Neural cell (in vitro differentiated cells): ENCODE data around the gene CTDP1. TPM values are rescaled to one million over a fixed set of nuclear protein-coding genes. Genes with fewer than 3 reads are reported as not detected.

ENCODE experiments used
- H2AFZ ChIP-seq: fragments of 200-600, 300-800 bp; sonication (generic), shearing (Covaris generic); 2 replicates; pipeline ENCODE4 v1.6.0; 2014; ENCODE audit warnings: low read depth, mild to moderate bottlenecking, antibody characterized with exemption, low read length, moderate library complexity
- H3F3A ChIP-seq: fragments of 200-600 bp; shearing (Covaris generic); 2 replicates; pipeline ENCODE4 v1.6.1; 2016; ENCODE audit warnings: mild to moderate bottlenecking, moderate library complexity, mixed read lengths, antibody characterized with exemption, low read length; ENCODE audit not compliant: insufficient read depth, poor library complexity, severe bottlenecking
- H3K27ac ChIP-seq: fragments of 200-600, 300-800 bp; sonication (generic), shearing (Covaris generic); 2 replicates; pipeline ENCODE4 v1.5.1; 2014; ENCODE audit warnings: mild to moderate bottlenecking, low read length, moderate library complexity
- H3K27me3 ChIP-seq: fragments of 300-800, 200-600 bp; sonication (generic), shearing (Covaris generic); 2 replicates; pipeline ENCODE4 v1.6.0; 2014; ENCODE audit warnings: mild to moderate bottlenecking, low read depth, low read length, moderate library complexity; ENCODE audit not compliant: insufficient read depth
- H3K36me3 ChIP-seq: fragments of 300-800, 200-600 bp; sonication (generic), shearing (Covaris generic); 2 replicates; pipeline ENCODE4 v1.5.1; 2014; ENCODE audit warnings: mild to moderate bottlenecking, antibody characterized with exemption, low read length, moderate library complexity; ENCODE audit not compliant: insufficient read depth
- H3K4me2 ChIP-seq: fragments of 300-800, 200-600 bp; sonication (generic), shearing (Covaris generic); 2 replicates; pipeline ENCODE4 v1.6.0; 2014; ENCODE audit warnings: mild to moderate bottlenecking, low read length
- H3K4me3 ChIP-seq: fragments of 300-800, 200-600 bp; sonication (generic), shearing (Covaris generic); 2 replicates; pipeline ENCODE4 v1.5.1; 2014; ENCODE audit warnings: mild to moderate bottlenecking, low read length, moderate library complexity
- H3K79me2 ChIP-seq: fragments of 200-600 bp; shearing (Covaris generic); replicated peaks from 2 replicates; pipeline ENCODE4 v1.6.0; 2014; ENCODE audit warnings: mild to moderate bottlenecking, low read length, moderate library complexity; ENCODE audit not compliant: insufficient read depth
- H3K9ac ChIP-seq: fragments of 300-800, 200-600 bp; sonication (generic), shearing (Covaris generic); 2 replicates; pipeline ENCODE4 v1.6.1; 2016; ENCODE audit warnings: mild to moderate bottlenecking, low read length, mixed read lengths
- H3K9me2 ChIP-seq: fragments of 200-600 bp; shearing (Covaris generic); 2 replicates; pipeline ENCODE4 v1.6.1; 2016; ENCODE audit warnings: mild to moderate bottlenecking, low read length, mixed read lengths; ENCODE audit not compliant: insufficient read depth
- H3K9me3 ChIP-seq: fragments of 200-600, 300-800 bp; sonication (generic), shearing (Covaris generic); 2 replicates; pipeline ENCODE4 v1.6.1; 2016; ENCODE audit warnings: mild to moderate bottlenecking, mixed run types, low read length, moderate library complexity, mixed read lengths
- H4K20me1 ChIP-seq: fragments of 200-600 bp; shearing (Covaris generic); 2 replicates; pipeline ENCODE4 v1.6.1; 2016; ENCODE audit warnings: mild to moderate bottlenecking, mixed run types; ENCODE audit not compliant: insufficient read depth
- EP300 ChIP-seq: fragments of 450-650 bp; conservative IDR thresholded peaks from 2 replicates; pipeline ENCODE4 v1.6.1; 2014; ENCODE audit warnings: antibody characterized with exemption, mild to moderate bottlenecking, moderate library complexity; ENCODE audit not compliant: poor library complexity, severe bottlenecking
- EZH2 ChIP-seq: fragments of 200-600, 300-800 bp; shearing (Covaris generic), sonication (generic); IDR thresholded peaks from 2 replicates; pipeline ENCODE4 v1.6.1; 2014; ENCODE audit warnings: antibody characterized with exemption, low read length, borderline replicate concordance, mild to moderate bottlenecking; ENCODE audit not compliant: insufficient read depth, poor library complexity, severe bottlenecking
- MXI1 ChIP-seq: fragments of 450-650 bp; conservative IDR thresholded peaks from 2 replicates; pipeline ENCODE4 v1.6.1; 2014; ENCODE audit warnings: antibody characterized with exemption, mild to moderate bottlenecking; ENCODE audit not compliant: poor library complexity, severe bottlenecking
- POLR2AphosphoS5 ChIP-seq: IDR thresholded peaks from 2 replicates; pipeline ENCODE4 v1.6.1; 2012
- RAD21 ChIP-seq: fragments of 450-650 bp; conservative IDR thresholded peaks from 2 replicates; pipeline ENCODE4 v1.6.1; 2014; ENCODE audit warnings: antibody characterized with exemption, mild to moderate bottlenecking, moderate library complexity
- SMC3 ChIP-seq: fragments of 450-650 bp; conservative IDR thresholded peaks from 2 replicates; pipeline ENCODE4 v1.6.1; 2014; ENCODE audit warnings: antibody characterized with exemption, mild to moderate bottlenecking, moderate library complexity; ENCODE audit not compliant: poor library complexity
- TAF1 ChIP-seq: IDR thresholded peaks from 2 replicates; pipeline ENCODE4 v1.6.1; 2012; ENCODE audit warnings: low read depth
- polyA plus RNA-seq: library from polyadenylated mRNA; depleted of rRNA; stranded (reverse); fragments of >200 nt; gene quantifications from 2 replicates; pipeline ENCODE4 v1.2.3, GENCODE V29; 2014
- TF ChIP-seq, protein P1 (sequence below): fragments of 450-650 bp; IDR thresholded peaks from 2 replicates; pipeline ENCODE4 v1.5.1; 2014; ENCODE audit warnings: antibody characterized with exemption, mild to moderate bottlenecking, moderate library complexity; ENCODE audit not compliant: poor library complexity, severe bottlenecking
- TF ChIP-seq, protein P2 (sequence below): IDR thresholded peaks from 2 replicates; pipeline ENCODE4 v1.6.1; 2012; ENCODE audit warnings: borderline replicate concordance

CTDP1 gene
- polyA plus RNA-seq, 1 donor from 2014 or later = 22.3 TPM

DNA sequence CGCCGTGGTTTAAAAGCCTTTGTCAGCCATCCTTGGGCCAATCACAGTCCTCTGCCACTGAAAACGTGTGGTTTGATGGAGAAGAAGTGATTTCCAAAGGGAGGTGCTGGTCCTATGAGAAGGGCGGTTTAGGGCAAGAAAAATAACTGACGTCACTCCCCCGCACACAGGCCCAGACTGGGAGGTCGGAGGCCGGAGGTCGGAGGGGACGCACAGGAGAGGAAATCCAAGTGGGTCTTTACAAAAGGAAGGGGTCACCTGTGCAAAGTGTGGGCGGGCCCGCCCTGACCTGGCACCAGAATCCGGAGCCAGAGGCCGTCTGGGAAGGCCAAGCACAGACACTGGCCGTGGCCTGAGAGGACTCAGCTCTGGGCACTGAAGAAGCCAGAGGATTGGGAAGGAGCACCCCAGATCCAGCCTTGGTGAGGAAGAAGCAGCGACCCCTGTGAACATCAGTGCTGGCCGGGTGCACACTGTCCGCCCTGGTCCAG, 100.1 kb downstream of the CTDP1 start:
- H2AFZ ChIP-seq = no peak overlapping the region
- no peaks in the 10 kb centered on the region for H3K27me3 ChIP-seq
- H4K20me1 ChIP-seq = no peaks in the 10 kb centered on the region
- no peak overlapping the region for H3K27ac ChIP-seq
- no peaks in the 10 kb centered on the region for H3F3A ChIP-seq
- no peak overlapping the region for H3K4me2 ChIP-seq
- no peak overlapping the region for H3K4me3 ChIP-seq
- H3K9me3 ChIP-seq = no peaks in the 10 kb centered on the region
- no peaks in the 10 kb centered on the region for H3K79me2 ChIP-seq
- TF ChIP-seq EZH2 (no peak), TAF1 (no peak), SMC3 (no peak), EP300 (no peak), POLR2AphosphoS5 (no peak), MXI1 (no peak), RAD21 (no peak)
- TF ChIP-seq, protein P1, sequence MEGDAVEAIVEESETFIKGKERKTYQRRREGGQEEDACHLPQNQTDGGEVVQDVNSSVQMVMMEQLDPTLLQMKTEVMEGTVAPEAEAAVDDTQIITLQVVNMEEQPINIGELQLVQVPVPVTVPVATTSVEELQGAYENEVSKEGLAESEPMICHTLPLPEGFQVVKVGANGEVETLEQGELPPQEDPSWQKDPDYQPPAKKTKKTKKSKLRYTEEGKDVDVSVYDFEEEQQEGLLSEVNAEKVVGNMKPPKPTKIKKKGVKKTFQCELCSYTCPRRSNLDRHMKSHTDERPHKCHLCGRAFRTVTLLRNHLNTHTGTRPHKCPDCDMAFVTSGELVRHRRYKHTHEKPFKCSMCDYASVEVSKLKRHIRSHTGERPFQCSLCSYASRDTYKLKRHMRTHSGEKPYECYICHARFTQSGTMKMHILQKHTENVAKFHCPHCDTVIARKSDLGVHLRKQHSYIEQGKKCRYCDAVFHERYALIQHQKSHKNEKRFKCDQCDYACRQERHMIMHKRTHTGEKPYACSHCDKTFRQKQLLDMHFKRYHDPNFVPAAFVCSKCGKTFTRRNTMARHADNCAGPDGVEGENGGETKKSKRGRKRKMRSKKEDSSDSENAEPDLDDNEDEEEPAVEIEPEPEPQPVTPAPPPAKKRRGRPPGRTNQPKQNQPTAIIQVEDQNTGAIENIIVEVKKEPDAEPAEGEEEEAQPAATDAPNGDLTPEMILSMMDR = no peak
- TF ChIP-seq, protein P2, sequence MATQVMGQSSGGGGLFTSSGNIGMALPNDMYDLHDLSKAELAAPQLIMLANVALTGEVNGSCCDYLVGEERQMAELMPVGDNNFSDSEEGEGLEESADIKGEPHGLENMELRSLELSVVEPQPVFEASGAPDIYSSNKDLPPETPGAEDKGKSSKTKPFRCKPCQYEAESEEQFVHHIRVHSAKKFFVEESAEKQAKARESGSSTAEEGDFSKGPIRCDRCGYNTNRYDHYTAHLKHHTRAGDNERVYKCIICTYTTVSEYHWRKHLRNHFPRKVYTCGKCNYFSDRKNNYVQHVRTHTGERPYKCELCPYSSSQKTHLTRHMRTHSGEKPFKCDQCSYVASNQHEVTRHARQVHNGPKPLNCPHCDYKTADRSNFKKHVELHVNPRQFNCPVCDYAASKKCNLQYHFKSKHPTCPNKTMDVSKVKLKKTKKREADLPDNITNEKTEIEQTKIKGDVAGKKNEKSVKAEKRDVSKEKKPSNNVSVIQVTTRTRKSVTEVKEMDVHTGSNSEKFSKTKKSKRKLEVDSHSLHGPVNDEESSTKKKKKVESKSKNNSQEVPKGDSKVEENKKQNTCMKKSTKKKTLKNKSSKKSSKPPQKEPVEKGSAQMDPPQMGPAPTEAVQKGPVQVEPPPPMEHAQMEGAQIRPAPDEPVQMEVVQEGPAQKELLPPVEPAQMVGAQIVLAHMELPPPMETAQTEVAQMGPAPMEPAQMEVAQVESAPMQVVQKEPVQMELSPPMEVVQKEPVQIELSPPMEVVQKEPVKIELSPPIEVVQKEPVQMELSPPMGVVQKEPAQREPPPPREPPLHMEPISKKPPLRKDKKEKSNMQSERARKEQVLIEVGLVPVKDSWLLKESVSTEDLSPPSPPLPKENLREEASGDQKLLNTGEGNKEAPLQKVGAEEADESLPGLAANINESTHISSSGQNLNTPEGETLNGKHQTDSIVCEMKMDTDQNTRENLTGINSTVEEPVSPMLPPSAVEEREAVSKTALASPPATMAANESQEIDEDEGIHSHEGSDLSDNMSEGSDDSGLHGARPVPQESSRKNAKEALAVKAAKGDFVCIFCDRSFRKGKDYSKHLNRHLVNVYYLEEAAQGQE = no peak
- H3K9me2 ChIP-seq = no peaks in the 10 kb centered on the region
- no peaks in the 10 kb centered on the region for H3K36me3 ChIP-seq
- H3K9ac ChIP-seq = no peak overlapping the region

- Histone ChIP-seq H3K27ac (no peak overlapping the region), H3K27me3 (peaks cover 3% of the 10 kb centered on the region), H3K9me3 (no peaks in the 10 kb centered on the region), H3K36me3 (no peaks in the 10 kb centered on the region), H3K79me2 (no peaks in the 10 kb centered on the region), H4K20me1 (no peaks in the 10 kb centered on the region), H3K4me2 (no peak overlapping the region), H2AFZ (no peak overlapping the region), H3K4me3 (no peak overlapping the region), H3F3A (no peaks in the 10 kb centered on the region), H3K9me2 (no peaks in the 10 kb centered on the region), H3K9ac (no peak overlapping the region)
- TF ChIP-seq, protein P2 = no peak
- TF ChIP-seq RAD21 (no peak), TAF1 (no peak), EP300 (no peak), POLR2AphosphoS5 (no peak), SMC3 (no peak), EZH2 (no peak), MXI1 (no peak)
- TF ChIP-seq, protein P1 = no peak
Measured at GRCh38 chr18:79780547-79780946, 100.9 kb downstream of the CTDP1 start.
